A549 (cell line): ENCODE measurements around the gene PROC. TPM values are rescaled to one million over a fixed set of nuclear protein-coding genes. Genes with fewer than 3 reads are reported as not detected.

ENCODE experiments used
- ATAC-seq, 2 experiments: fragments of 200-7000 bp in 1 of 2; fragments of >200 bp in 1 of 2; cut with Nextera tagmentation in 1 of 2; cut with Tn5 transposase in 1 of 2; 3 replicates each; pipeline versions ENCODE4 v1.8.0 to v1.9.1; 2018 to 2020; ENCODE audit warnings: mild to moderate bottlenecking in 1 of 2, moderate library complexity in 1 of 2
- CTCF ChIA-PET: fragments of 300-600 bp; sonication (Branson Sonifier 250); formaldehyde crosslinking; extraction: SDS; loops from one replicate; lab custom pipeline; 2021; ENCODE audit warnings: antibody characterized with exemption, inconsistent platforms; lab: Yijun Ruan, JAX
- POLR2A ChIA-PET: fragments of 350-600 bp; formaldehyde crosslinking; extraction: SDS; loops from one replicate; lab custom pipeline; 2021; ENCODE audit warnings: antibody characterized with exemption, inconsistent platforms; lab: Yijun Ruan, JAX
- DNase-seq, 2 experiments: peaks; one replicate each; pipeline versions ENCODE4 v3.0.0 to v3.0.0-alpha.2; 2011 to 2016; ENCODE audit warnings: low read depth in 1 of 2, low spot score in 1 of 2
- FAIRE-seq: peaks from 2 replicates; lab custom pipeline; 2011; peaks lifted over from hg19 to GRCh38; lab: Jason Lieb, UNC
- H3K27ac ChIP-seq, 2 experiments: fragments of >200 bp; sonication (Bioruptor Twin); formaldehyde crosslinking; 3 replicates each; pipeline ENCODE4 v1.5.1; 2016 to 2017
- H3K4me1 ChIP-seq: fragments of >200 bp; sonication (Bioruptor Twin); formaldehyde crosslinking; 3 replicates; pipeline ENCODE4 v1.6.1; 2016
- H3K4me2 ChIP-seq: fragments of >200 bp; sonication (Bioruptor Twin); formaldehyde crosslinking; 3 replicates; pipeline ENCODE4 v1.6.1; 2016
- H3K4me3 ChIP-seq: fragments of >200 bp; sonication (Bioruptor Twin); formaldehyde crosslinking; 3 replicates; pipeline ENCODE4 v1.5.1; 2016
- H3K9me3 ChIP-seq: fragments of >200 bp; sonication (Bioruptor Twin); formaldehyde crosslinking; 3 replicates; pipeline ENCODE4 v1.6.1; 2016
- ATOH8 ChIP-seq: fragments of 250-450 bp; sonication (Bioruptor Pico); IDR thresholded peaks from 2 replicates; pipeline ENCODE4 v1.5.0; 2020; ENCODE audit warnings: low read depth, mild to moderate bottlenecking, moderate library complexity
- CBX8 ChIP-seq: fragments of 200-600 bp; sonication (generic); IDR thresholded peaks from 2 replicates; pipeline ENCODE4 v1.6.1; 2016
- CHD4 ChIP-seq: fragments of 200-600 bp; sonication (generic); IDR thresholded peaks from 2 replicates; pipeline ENCODE4 v1.6.1; 2016; ENCODE audit warnings: antibody characterized with exemption, mild to moderate bottlenecking, borderline replicate concordance
- EHMT2 ChIP-seq: fragments of 200-600 bp; sonication (generic); IDR thresholded peaks from 2 replicates; pipeline ENCODE4 v1.6.1; 2016; ENCODE audit warnings: antibody characterized with exemption, low read depth, mild to moderate bottlenecking, moderate library complexity
- FOSB ChIP-seq: fragments of 250-450 bp; sonication (Bioruptor Pico); IDR thresholded peaks from 2 replicates; pipeline ENCODE4 v1.5.0; 2020; ENCODE audit warnings: mild to moderate bottlenecking, moderate library complexity
- GATA3 ChIP-seq: IDR thresholded peaks from 2 replicates; pipeline ENCODE4 v1.6.1; 2012; ENCODE audit warnings: borderline replicate concordance
- HDAC2 ChIP-seq: fragments of 200-600 bp; sonication (generic); IDR thresholded peaks from 2 replicates; pipeline ENCODE4 v1.6.1; 2016
- HOXB13 ChIP-seq: fragments of 250-450 bp; sonication (Bioruptor Pico); IDR thresholded peaks from 2 replicates; pipeline ENCODE4 v1.5.0; 2020; ENCODE audit warnings: low read depth, mild to moderate bottlenecking, moderate library complexity
- JUN ChIP-seq, 2 experiments: fragments of >200 bp; sonication (Bioruptor Twin); formaldehyde crosslinking; IDR thresholded peaks; 2 replicates in 1 of 2; 3 replicates in 1 of 2; pipeline ENCODE4 v1.6.1; 2016 to 2017
- MAZ ChIP-seq: fragments of 150-350 bp; IDR thresholded peaks from 2 replicates; pipeline ENCODE4 v1.6.1; 2014; ENCODE audit warnings: antibody characterized with exemption, low read depth, low read length, borderline replicate concordance
- MYC ChIP-seq: IDR thresholded peaks from 2 replicates; pipeline ENCODE4 v1.6.1; 2012; ENCODE audit warnings: mild to moderate bottlenecking, inconsistent platforms, low read length, improper control_type of control experiment, borderline replicate concordance
- NFE2L2 ChIP-seq: fragments of 150-350 bp; conservative IDR thresholded peaks from 2 replicates; pipeline ENCODE4 v1.6.1; 2014; ENCODE audit warnings: low read length
- NPAS2 ChIP-seq: fragments of 250-450 bp; sonication (Bioruptor Pico); IDR thresholded peaks from 2 replicates; pipeline ENCODE4 v1.8.0; 2022; ENCODE audit warnings: mild to moderate bottlenecking, moderate library complexity, borderline replicate concordance
- PHF8 ChIP-seq: fragments of 200-600 bp; sonication (generic); IDR thresholded peaks from 2 replicates; pipeline ENCODE4 v1.6.1; 2016; ENCODE audit warnings: low read depth, mild to moderate bottlenecking, antibody characterized with exemption, moderate library complexity, borderline replicate concordance
- POLR2AphosphoS2 ChIP-seq: conservative IDR thresholded peaks from 2 replicates; pipeline ENCODE4 v1.6.1; 2012; ENCODE audit warnings: low read length, improper control_type of control experiment, inconsistent platforms
- ZC3H11A ChIP-seq: fragments of 450-650 bp; IDR thresholded peaks from 2 replicates; pipeline ENCODE4 v1.6.1; 2014; ENCODE audit warnings: antibody characterized with exemption, mild to moderate bottlenecking
- ZNF302 ChIP-seq: fragments of 250-450 bp; sonication (Bioruptor Pico); IDR thresholded peaks from 2 replicates; pipeline ENCODE4 v1.9.0; 2021; ENCODE audit warnings: inconsistent platforms, mild to moderate bottlenecking, moderate library complexity
- ZSCAN20 ChIP-seq: fragments of 250-450 bp; sonication (Bioruptor Pico); IDR thresholded peaks from 2 replicates; pipeline ENCODE4 v1.8.0; 2022; ENCODE audit warnings: mild to moderate bottlenecking, moderate library complexity
- WGBS: methylation state at CpG from one replicate; pipeline ENCODE4 v1.1.6; 2017; ENCODE audit errors: missing lambda C conversion rate; 5-methylcytosine and 5-hydroxymethylcytosine counted together
- polyA plus RNA-seq, 4 experiments: library from polyadenylated mRNA; depleted of rRNA in 3 of 4; stranded (reverse); fragments of >200 nt; fragmentation: RNase III in 1 of 4; extraction: RNeasy Plus Mini Kit Qiagen cat#74134 plus additional on column Dnase treatment in 1 of 4; gene quantifications; 2 replicates in 3 of 4; 3 replicates in 1 of 4; pipeline ENCODE4 v1.2.3, GENCODE V29; 2011 to 2017
- TF ChIP-seq, protein P1 (sequence below): fragments of >200 bp; sonication (Bioruptor Twin); formaldehyde crosslinking; IDR thresholded peaks from 3 replicates; pipeline ENCODE4 v1.6.1; 2016
- TF ChIP-seq, protein P2 (sequence below): IDR thresholded peaks from 2 replicates; pipeline ENCODE4 v1.6.1; 2012
- TF ChIP-seq, protein P3 (sequence below): fragments of >200 bp; sonication (Bioruptor Twin); formaldehyde crosslinking; IDR thresholded peaks from 3 replicates; pipeline ENCODE4 v1.5.1; 2016
- TF ChIP-seq, protein P4 (sequence below): fragments of 200-600 bp; sonication (generic); IDR thresholded peaks from 2 replicates; pipeline ENCODE4 v1.6.1; 2016; ENCODE audit warnings: antibody characterized with exemption, mild to moderate bottlenecking, moderate library complexity

Gene PROC
- polyA plus RNA-seq, 2 of the 4 experiments (the other 2 are of a cell fraction): 2.0 to 7.9 TPM

DNA sequence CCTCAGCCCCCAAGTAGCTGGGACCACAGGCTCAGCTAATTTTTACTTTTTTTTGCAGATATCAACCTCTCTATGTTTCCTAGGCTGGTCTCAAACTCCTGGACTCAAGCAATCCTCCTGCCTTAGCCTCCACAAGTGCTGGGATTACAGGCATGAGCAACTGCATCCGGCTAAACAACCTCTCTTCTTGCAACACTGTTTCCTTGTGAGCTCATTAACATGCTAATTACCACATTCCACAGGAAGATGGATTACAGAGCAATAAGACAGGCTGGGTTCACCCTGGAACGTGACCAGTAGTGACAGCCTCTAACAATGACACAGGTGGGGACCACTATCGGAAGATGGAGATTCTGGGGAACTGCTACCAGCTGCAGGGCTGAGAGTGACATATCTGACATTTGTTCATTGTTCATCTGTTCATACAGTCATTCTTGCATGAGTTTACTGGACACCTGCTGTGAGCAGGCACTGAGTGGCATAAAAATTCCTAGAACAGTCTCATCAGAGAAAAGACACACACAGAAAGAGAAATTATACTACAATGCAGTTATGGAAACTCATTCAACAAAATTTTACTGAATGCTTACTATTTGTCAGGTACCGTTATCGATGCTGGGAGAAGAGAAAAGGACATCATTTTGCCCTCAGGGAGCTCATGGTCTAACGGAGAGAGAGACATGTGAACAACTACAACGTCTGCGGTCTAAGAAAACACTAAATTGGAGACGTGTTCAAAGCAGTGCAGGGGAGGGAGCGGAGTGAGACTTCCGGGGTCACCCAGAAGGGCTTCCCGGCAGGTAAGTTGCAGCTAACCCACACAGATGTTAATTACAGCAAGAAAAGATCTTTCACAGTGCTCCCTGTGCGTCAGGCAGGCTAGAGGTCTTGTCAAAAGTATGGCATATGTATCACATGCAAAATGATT, 37.6 kb downstream of the PROC start:
- Histone ChIP-seq H3K9me3 (no peaks in the 10 kb centered on the region), H3K27ac (peak overlapping the region; percentile 57 to 77), H3K4me2 (peak overlapping the region; percentile 70), H3K4me1 (peaks cover 23% of the 10 kb centered on the region), H3K4me3 (no peak overlapping the region)
- no peak for FAIRE-seq
- TF ChIP-seq ZSCAN20 (no peak), NFE2L2 (no peak), HDAC2 (no peak), JUN (IDR thresholded peaks at IDR 0.05) (no peak), FOSB (CRISPR knock-in tag) (no peak), MYC (no peak), ATOH8 (CRISPR knock-in tag) (no peak)
- TF ChIP-seq, protein P1, sequence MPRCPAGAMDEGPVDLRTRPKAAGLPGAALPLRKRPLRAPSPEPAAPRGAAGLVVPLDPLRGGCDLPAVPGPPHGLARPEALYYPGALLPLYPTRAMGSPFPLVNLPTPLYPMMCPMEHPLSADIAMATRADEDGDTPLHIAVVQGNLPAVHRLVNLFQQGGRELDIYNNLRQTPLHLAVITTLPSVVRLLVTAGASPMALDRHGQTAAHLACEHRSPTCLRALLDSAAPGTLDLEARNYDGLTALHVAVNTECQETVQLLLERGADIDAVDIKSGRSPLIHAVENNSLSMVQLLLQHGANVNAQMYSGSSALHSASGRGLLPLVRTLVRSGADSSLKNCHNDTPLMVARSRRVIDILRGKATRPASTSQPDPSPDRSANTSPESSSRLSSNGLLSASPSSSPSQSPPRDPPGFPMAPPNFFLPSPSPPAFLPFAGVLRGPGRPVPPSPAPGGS: no peak
- TF ChIP-seq, protein P2, sequence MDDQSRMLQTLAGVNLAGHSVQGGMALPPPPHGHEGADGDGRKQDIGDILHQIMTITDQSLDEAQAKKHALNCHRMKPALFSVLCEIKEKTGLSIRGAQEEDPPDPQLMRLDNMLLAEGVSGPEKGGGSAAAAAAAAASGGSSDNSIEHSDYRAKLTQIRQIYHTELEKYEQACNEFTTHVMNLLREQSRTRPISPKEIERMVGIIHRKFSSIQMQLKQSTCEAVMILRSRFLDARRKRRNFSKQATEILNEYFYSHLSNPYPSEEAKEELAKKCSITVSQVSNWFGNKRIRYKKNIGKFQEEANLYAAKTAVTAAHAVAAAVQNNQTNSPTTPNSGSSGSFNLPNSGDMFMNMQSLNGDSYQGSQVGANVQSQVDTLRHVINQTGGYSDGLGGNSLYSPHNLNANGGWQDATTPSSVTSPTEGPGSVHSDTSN: no peak
- TF ChIP-seq, protein P3, sequence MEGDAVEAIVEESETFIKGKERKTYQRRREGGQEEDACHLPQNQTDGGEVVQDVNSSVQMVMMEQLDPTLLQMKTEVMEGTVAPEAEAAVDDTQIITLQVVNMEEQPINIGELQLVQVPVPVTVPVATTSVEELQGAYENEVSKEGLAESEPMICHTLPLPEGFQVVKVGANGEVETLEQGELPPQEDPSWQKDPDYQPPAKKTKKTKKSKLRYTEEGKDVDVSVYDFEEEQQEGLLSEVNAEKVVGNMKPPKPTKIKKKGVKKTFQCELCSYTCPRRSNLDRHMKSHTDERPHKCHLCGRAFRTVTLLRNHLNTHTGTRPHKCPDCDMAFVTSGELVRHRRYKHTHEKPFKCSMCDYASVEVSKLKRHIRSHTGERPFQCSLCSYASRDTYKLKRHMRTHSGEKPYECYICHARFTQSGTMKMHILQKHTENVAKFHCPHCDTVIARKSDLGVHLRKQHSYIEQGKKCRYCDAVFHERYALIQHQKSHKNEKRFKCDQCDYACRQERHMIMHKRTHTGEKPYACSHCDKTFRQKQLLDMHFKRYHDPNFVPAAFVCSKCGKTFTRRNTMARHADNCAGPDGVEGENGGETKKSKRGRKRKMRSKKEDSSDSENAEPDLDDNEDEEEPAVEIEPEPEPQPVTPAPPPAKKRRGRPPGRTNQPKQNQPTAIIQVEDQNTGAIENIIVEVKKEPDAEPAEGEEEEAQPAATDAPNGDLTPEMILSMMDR: no peak
- WGBS: 91% methylated on average over 13 of the region's 13 CpGs
- no peak for DNase-seq
- POLR2A ChIA-PET: interaction anchor here (0.6 kb wide), 1 partner anchor 80 kb away, joined by 5 read pairs; no protein-coding TSS in a partner anchor
- ATAC-seq: no peak
- CTCF ChIA-PET: interaction anchor here (1.0 to 4.2 kb wide), 3 partner anchors 21 to 132 kb away, joined by 3 to 14 read pairs (median 3); no protein-coding TSS in a partner anchor

- no peak for ATAC-seq
- 94% methylated on average over 12 of the region's 12 CpGs for WGBS
- CTCF ChIA-PET: interaction anchor here (4.2 kb wide), 1 partner anchor 22 kb away, joined by 14 read pairs; no protein-coding TSS in a partner anchor
- Histone ChIP-seq H3K4me1 (peaks cover 23% of the 10 kb centered on the region), H3K27ac (no peak overlapping the region), H3K4me3 (no peak overlapping the region), H3K9me3 (no peaks in the 10 kb centered on the region), H3K4me2 (no peak overlapping the region)
- no peak for FAIRE-seq
- no peak for DNase-seq
- TF ChIP-seq ZNF302 (CRISPR knock-in tag) (no peak), CHD4 (no peak), MYC (no peak), CBX8 (no peak), NPAS2 (CRISPR knock-in tag) (no peak), ATOH8 (CRISPR knock-in tag) (no peak), MAZ (no peak), JUN (IDR thresholded peaks at IDR 0.05) (no peak), NFE2L2 (no peak), EHMT2 (no peak), PHF8 (no peak), GATA3 (no peak), HOXB13 (CRISPR knock-in tag) (no peak), ZC3H11A (no peak), POLR2AphosphoS2 (no peak)
- TF ChIP-seq, protein P4, sequence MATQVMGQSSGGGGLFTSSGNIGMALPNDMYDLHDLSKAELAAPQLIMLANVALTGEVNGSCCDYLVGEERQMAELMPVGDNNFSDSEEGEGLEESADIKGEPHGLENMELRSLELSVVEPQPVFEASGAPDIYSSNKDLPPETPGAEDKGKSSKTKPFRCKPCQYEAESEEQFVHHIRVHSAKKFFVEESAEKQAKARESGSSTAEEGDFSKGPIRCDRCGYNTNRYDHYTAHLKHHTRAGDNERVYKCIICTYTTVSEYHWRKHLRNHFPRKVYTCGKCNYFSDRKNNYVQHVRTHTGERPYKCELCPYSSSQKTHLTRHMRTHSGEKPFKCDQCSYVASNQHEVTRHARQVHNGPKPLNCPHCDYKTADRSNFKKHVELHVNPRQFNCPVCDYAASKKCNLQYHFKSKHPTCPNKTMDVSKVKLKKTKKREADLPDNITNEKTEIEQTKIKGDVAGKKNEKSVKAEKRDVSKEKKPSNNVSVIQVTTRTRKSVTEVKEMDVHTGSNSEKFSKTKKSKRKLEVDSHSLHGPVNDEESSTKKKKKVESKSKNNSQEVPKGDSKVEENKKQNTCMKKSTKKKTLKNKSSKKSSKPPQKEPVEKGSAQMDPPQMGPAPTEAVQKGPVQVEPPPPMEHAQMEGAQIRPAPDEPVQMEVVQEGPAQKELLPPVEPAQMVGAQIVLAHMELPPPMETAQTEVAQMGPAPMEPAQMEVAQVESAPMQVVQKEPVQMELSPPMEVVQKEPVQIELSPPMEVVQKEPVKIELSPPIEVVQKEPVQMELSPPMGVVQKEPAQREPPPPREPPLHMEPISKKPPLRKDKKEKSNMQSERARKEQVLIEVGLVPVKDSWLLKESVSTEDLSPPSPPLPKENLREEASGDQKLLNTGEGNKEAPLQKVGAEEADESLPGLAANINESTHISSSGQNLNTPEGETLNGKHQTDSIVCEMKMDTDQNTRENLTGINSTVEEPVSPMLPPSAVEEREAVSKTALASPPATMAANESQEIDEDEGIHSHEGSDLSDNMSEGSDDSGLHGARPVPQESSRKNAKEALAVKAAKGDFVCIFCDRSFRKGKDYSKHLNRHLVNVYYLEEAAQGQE: no peak
- TF ChIP-seq, protein P1: no peak
- POLR2A ChIA-PET: no interaction called here
Observed at GRCh38 chr2:127456960-127457359, 38.7 kb downstream of the PROC start.
